Measurements from ENCODE around the gene FOXN4. TPM values are rescaled to one million over a fixed set of nuclear protein-coding genes. Genes with fewer than 3 reads are reported as not detected.

FOXN4 gene
- total and polyA plus RNA-seq, 2 donors (not counting 1 experiment from before 2014, with no cell fraction given) = not detected

DNA sequence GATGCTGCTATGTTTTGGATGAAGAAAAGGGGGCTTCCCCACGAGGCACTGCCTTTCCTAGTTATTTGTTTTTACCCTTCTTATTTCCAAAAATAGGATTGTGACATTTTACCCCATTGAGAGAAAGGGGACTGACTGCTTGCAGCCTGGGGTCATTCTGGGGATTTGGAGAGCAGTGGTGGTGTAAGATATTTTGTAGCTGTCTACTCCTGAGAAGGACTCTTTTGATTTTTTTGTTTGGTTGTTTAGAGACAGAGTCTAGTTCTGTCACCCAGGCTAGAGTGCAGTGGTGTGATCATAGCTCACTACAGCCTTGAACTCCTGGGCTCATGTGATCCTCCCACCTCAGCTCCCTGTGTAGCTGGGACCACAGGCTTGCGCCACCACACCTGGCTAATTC lies 78.9 kb downstream of the FOXN4 start:
- Histone ChIP-seq H3K9ac (ENCODE audit: insufficient read depth, low read length) (no peak overlapping the region), H3K27me3 (ENCODE audit: control insufficient read depth, insufficient read depth, low read length) (no peaks in the 10 kb centered on the region), H3K4me2 (ENCODE audit: extremely low read depth, insufficient read depth, low read length) (no peak overlapping the region), H3K4me1 (ENCODE audit: control insufficient read depth, extremely low read depth, insufficient read depth, low read length) (no peaks in the 10 kb centered on the region), H3K4me3 (replicated peaks in 1 of 4; ENCODE audit: control extremely low read depth in 1 of 4, insufficient read depth in 1 of 4, low read depth in 3 of 4, low read length in 4 of 4) (no peak overlapping the region), H3K79me2 (ENCODE audit: control insufficient read depth, insufficient read depth, low read length) (no peaks in the 10 kb centered on the region), H2AFZ (ENCODE audit: low read length) (no peak overlapping the region), H3K27ac (ENCODE audit: insufficient read depth, low read length) (no peak overlapping the region), H3K9me3 (ENCODE audit: control insufficient read depth, insufficient read depth, low read depth, low read length) (no peaks in the 10 kb centered on the region), H3K36me3 (ENCODE audit: control insufficient read depth, insufficient read depth, low read length) (no peaks in the 10 kb centered on the region), H4K20me1 (ENCODE audit: control insufficient read depth, extremely low read depth, insufficient read depth, low read length) (no peaks in the 10 kb centered on the region)
- TF ChIP-seq EZH2 (IDR thresholded peaks at IDR 0.05; ENCODE audit: low read length, missing control alignments) = no peak
- TF ChIP-seq, protein P1, sequence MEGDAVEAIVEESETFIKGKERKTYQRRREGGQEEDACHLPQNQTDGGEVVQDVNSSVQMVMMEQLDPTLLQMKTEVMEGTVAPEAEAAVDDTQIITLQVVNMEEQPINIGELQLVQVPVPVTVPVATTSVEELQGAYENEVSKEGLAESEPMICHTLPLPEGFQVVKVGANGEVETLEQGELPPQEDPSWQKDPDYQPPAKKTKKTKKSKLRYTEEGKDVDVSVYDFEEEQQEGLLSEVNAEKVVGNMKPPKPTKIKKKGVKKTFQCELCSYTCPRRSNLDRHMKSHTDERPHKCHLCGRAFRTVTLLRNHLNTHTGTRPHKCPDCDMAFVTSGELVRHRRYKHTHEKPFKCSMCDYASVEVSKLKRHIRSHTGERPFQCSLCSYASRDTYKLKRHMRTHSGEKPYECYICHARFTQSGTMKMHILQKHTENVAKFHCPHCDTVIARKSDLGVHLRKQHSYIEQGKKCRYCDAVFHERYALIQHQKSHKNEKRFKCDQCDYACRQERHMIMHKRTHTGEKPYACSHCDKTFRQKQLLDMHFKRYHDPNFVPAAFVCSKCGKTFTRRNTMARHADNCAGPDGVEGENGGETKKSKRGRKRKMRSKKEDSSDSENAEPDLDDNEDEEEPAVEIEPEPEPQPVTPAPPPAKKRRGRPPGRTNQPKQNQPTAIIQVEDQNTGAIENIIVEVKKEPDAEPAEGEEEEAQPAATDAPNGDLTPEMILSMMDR (conservative IDR thresholded peaks at IDR 0.05 in 1 of 2, IDR thresholded peaks at IDR 0.05 in 1 of 2; ENCODE audit: low read depth in 1 of 2, low read length in 2 of 2) = no peak
- no peak for DNase-seq (ENCODE audit: low read depth in 2 of 2)

DNA sequence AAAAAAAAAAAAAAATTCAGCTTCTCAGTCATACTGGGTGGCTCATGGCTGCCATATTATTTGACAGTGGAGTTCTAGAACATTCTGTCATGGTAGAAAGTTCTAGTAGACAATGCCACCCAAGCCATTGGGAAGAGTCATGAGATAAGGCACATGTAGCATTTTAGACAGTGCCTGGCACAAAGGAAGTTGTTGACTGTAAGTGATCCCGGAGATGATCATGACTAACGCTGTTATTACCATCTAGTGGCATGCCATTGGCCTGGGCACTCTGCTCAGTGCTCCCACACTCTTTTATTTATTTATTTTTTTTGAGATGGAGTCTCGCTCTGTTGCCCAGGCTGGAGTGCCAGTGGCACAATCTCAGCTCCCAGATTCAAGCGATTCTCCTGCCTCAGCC lies 80.4 kb downstream of the FOXN4 start:
- DNase-seq (ENCODE audit: low read depth in 2 of 2) = no peak
- H3K9me3 ChIP-seq (ENCODE audit: control insufficient read depth, insufficient read depth, low read depth, low read length) = no peaks in the 10 kb centered on the region

More for the DNA sequence above, 80.4 kb downstream of the FOXN4 start:
- no peaks in the 10 kb centered on the region for H3K36me3 ChIP-seq (ENCODE audit: control insufficient read depth, insufficient read depth, low read length)
- H3K79me2 ChIP-seq (ENCODE audit: control insufficient read depth, insufficient read depth, low read length) = no peaks in the 10 kb centered on the region
- H4K20me1 ChIP-seq (ENCODE audit: control insufficient read depth, extremely low read depth, insufficient read depth, low read length) = no peaks in the 10 kb centered on the region
- no peak overlapping the region for H3K4me2 ChIP-seq (ENCODE audit: extremely low read depth, insufficient read depth, low read length)
- H3K4me1 ChIP-seq (ENCODE audit: control insufficient read depth, extremely low read depth, insufficient read depth, low read length) = no peaks in the 10 kb centered on the region
- H3K27me3 ChIP-seq (ENCODE audit: control insufficient read depth, insufficient read depth, low read length) = no peaks in the 10 kb centered on the region
- H3K27ac ChIP-seq (ENCODE audit: insufficient read depth, low read length) = no peak overlapping the region
- no peak overlapping the region for H3K9ac ChIP-seq (ENCODE audit: insufficient read depth, low read length)
- no peak overlapping the region for H3K4me3 ChIP-seq (replicated peaks in 1 of 4; ENCODE audit: control extremely low read depth in 1 of 4, insufficient read depth in 1 of 4, low read depth in 3 of 4, low read length in 4 of 4)
- no peak overlapping the region for H2AFZ ChIP-seq (ENCODE audit: low read length)
- TF ChIP-seq, protein P1 (conservative IDR thresholded peaks at IDR 0.05 in 1 of 2, IDR thresholded peaks at IDR 0.05 in 1 of 2; ENCODE audit: low read depth in 1 of 2, low read length in 2 of 2) = no peak
- no peak for TF ChIP-seq EZH2 (IDR thresholded peaks at IDR 0.05; ENCODE audit: low read length, missing control alignments)

Other genes starting within 250 kb of the FOXN4 start
- 20.8 and 28.0 TPM in 2 replicates for gene ALKBH2, start 215.8 kb downstream of the FOXN4 start, total RNA-seq
- gene ALKBH2, start 215.8 kb downstream of the FOXN4 start, polyA plus RNA-seq = 15.1 and 15.4 TPM in 2 replicates
- 23.5 and 23.9 TPM in 2 replicates for gene UNG, start 211.7 kb downstream of the FOXN4 start, total RNA-seq
- 16.0 and 22.7 TPM in 2 replicates for gene UNG, start 211.7 kb downstream of the FOXN4 start, polyA plus RNA-seq
- gene ACACB, start 192.7 kb downstream of the FOXN4 start, total RNA-seq = 5.1 and 9.1 TPM in 2 replicates
- 1.5 and 1.7 TPM in 2 replicates for gene ACACB, start 192.7 kb downstream of the FOXN4 start, polyA plus RNA-seq
- gene MYO1H, start 38.6 kb upstream of the FOXN4 start, total RNA-seq = 0.77 TPM in 1 of 2 replicates, not detected in the other
- 0.07 and 0.15 TPM in 2 replicates for gene MYO1H, start 38.6 kb upstream of the FOXN4 start, polyA plus RNA-seq
- 59.8 and 106 TPM in 2 replicates for gene KCTD10, start 168.0 kb upstream of the FOXN4 start, total RNA-seq
- 131 and 190 TPM in 2 replicates for gene KCTD10, start 168.0 kb upstream of the FOXN4 start, polyA plus RNA-seq
- gene UBE3B, start 168.3 kb upstream of the FOXN4 start, total RNA-seq = 35.7 and 49.7 TPM in 2 replicates
- 27.2 and 29.5 TPM in 2 replicates for gene UBE3B, start 168.3 kb upstream of the FOXN4 start, polyA plus RNA-seq

Measured in fibroblast of lung (primary cell).